Muscle layer of duodenum (tissue), 2 donors: ENCODE results near the gene MERTK.
"Not testable (repeated sequence)": the region's sequence is repeated elsewhere in the genome, so short reads cannot be mapped to it uniquely, and the experiment has no call there.

Source experiments
- H3K27ac ChIP-seq: one replicate; pipeline ENCODE4 v1.7.0; 2013; ENCODE audit warnings: mild to moderate bottlenecking, low read length
- H3K27me3 ChIP-seq: one replicate; pipeline ENCODE4 v1.7.0; 2013; ENCODE audit warnings: low read depth, mild to moderate bottlenecking, control low read depth, low read length
- H3K36me3 ChIP-seq, 2 donors: one replicate each; pipeline ENCODE4 v1.7.0; 2013; ENCODE audit warnings: low read length in 2 of 2, control low read depth in 1 of 2, mild to moderate bottlenecking in 1 of 2; ENCODE audit not compliant: insufficient read depth in 2 of 2, control insufficient read depth in 1 of 2
- H3K4me1 ChIP-seq, 2 donors: one replicate each; pipeline ENCODE4 v1.7.0; 2013; ENCODE audit warnings: low read length in 2 of 2, mild to moderate bottlenecking in 2 of 2, control low read depth in 1 of 2, moderate library complexity in 1 of 2; ENCODE audit not compliant: insufficient read depth in 2 of 2, control insufficient read depth in 1 of 2
- H3K4me3 ChIP-seq, 2 donors: one replicate each; pipeline ENCODE4 v1.7.0; 2013; ENCODE audit warnings: low read length in 2 of 2, low read depth in 1 of 2, mild to moderate bottlenecking in 1 of 2
- H3K9me3 ChIP-seq, 2 donors: one replicate each; pipeline ENCODE4 v1.7.0; 2013; ENCODE audit warnings: low read length in 2 of 2, control low read depth in 1 of 2, mild to moderate bottlenecking in 1 of 2; ENCODE audit not compliant: control insufficient read depth in 1 of 2
- donor health status: healthy.

MERTK gene

GRCh38 chr2:111930875-111931274 lies 32.5 kb downstream of the MERTK start:
- H3K36me3 ChIP-seq: peaks cover 0 to 13% of the 10 kb centered on the region in 2 donors
- no peak overlapping the region for H3K27ac ChIP-seq

GRCh38 chr2:111932841-111933291 lies 34.5 kb downstream of the MERTK start:
- Histone ChIP-seq H3K4me3 (no peak overlapping the region), H3K4me1 (no peaks in the 10 kb centered on the region), H3K27ac (no peak overlapping the region), H3K27me3 (no peaks in the 10 kb centered on the region), H3K36me3 (peaks cover 0 to 13% of the 10 kb centered on the region in 2 donors), H3K9me3 (no peaks in the 10 kb centered on the region)

More at GRCh38 chr2:111930875-111931274, 32.5 kb downstream of the MERTK start:
- Histone ChIP-seq H3K9me3 (no peaks in the 10 kb centered on the region), H3K4me1 (peaks cover 0 to 3% of the 10 kb centered on the region in 2 donors), H3K4me3 (no peak overlapping the region), H3K27me3 (no peaks in the 10 kb centered on the region)

GRCh38 chr2:111933900-111934299 lies 35.5 kb downstream of the MERTK start:
- H3K27me3 ChIP-seq, H3K27ac ChIP-seq, H3K4me3 ChIP-seq, H3K9me3 ChIP-seq, H3K4me1 ChIP-seq: not testable (repeated sequence)
- peaks cover 0 to 13% of the 10 kb centered on the region in 2 donors for H3K36me3 ChIP-seq

GRCh38 chr2:111936881-111937280 lies 38.5 kb downstream of the MERTK start:
- Histone ChIP-seq H3K4me1 (no peaks in the 10 kb centered on the region), H3K4me3 (no peak overlapping the region), H3K36me3 (no peaks in the 10 kb centered on the region), H3K27me3 (no peaks in the 10 kb centered on the region), H3K9me3 (no peaks in the 10 kb centered on the region), H3K27ac (no peak overlapping the region)

- no peaks in the 10 kb centered on the region for H3K9me3 ChIP-seq
- H3K27me3 ChIP-seq: no peaks in the 10 kb centered on the region
- H3K36me3 ChIP-seq: no peaks in the 10 kb centered on the region
- no peak overlapping the region for H3K4me3 ChIP-seq
- H3K27ac ChIP-seq: no peak overlapping the region
- H3K4me1 ChIP-seq: no peaks in the 10 kb centered on the region
These were observed 40.0 kb downstream of the MERTK start for GRCh38 chr2:111938392-111938791.

- peaks cover 0 to 4% of the 10 kb centered on the region in 2 donors for H3K4me1 ChIP-seq
- H3K9me3 ChIP-seq: no peaks in the 10 kb centered on the region
- no peaks in the 10 kb centered on the region for H3K36me3 ChIP-seq
- no peak overlapping the region for H3K27ac ChIP-seq
- no peak overlapping the region for H3K4me3 ChIP-seq
- no peaks in the 10 kb centered on the region for H3K27me3 ChIP-seq
These were observed 42.2 kb downstream of the MERTK start for GRCh38 chr2:111940333-111941196.

GRCh38 chr2:111941531-111941930 lies 43.1 kb downstream of the MERTK start:
- no peak overlapping the region for H3K4me3 ChIP-seq
- H3K4me1 ChIP-seq: peaks cover 3 to 13% of the 10 kb centered on the region in 2 donors
- H3K27me3 ChIP-seq: no peaks in the 10 kb centered on the region
- no peaks in the 10 kb centered on the region for H3K36me3 ChIP-seq
- no peak overlapping the region for H3K27ac ChIP-seq
- H3K9me3 ChIP-seq: no peaks in the 10 kb centered on the region

- Histone ChIP-seq H3K4me3 (no peak overlapping the region), H3K4me1 (peaks cover 3 to 13% of the 10 kb centered on the region in 2 donors), H3K9me3 (no peaks in the 10 kb centered on the region), H3K27ac (no peak overlapping the region), H3K36me3 (peaks cover 0 to 16% of the 10 kb centered on the region in 2 donors), H3K27me3 (no peaks in the 10 kb centered on the region)
These were observed 46.3 kb downstream of the MERTK start for GRCh38 chr2:111944531-111945210.

GRCh38 chr2:111945444-111946293 lies 47.3 kb downstream of the MERTK start:
- H3K4me1 ChIP-seq: peaks cover 3 to 13% of the 10 kb centered on the region in 2 donors
- no peak overlapping the region for H3K4me3 ChIP-seq
- no peaks in the 10 kb centered on the region for H3K9me3 ChIP-seq
- no peaks in the 10 kb centered on the region for H3K27me3 ChIP-seq
- H3K36me3 ChIP-seq: peaks cover 0 to 16% of the 10 kb centered on the region in 2 donors
- peak overlapping the region; percentile 22 for H3K27ac ChIP-seq

GRCh38 chr2:111946294-111947114 lies 48.1 kb downstream of the MERTK start:
- Histone ChIP-seq H3K9me3 (no peaks in the 10 kb centered on the region), H3K4me1 (peaks cover 3 to 13% of the 10 kb centered on the region in 2 donors), H3K27me3 (no peaks in the 10 kb centered on the region), H3K4me3 (no peak overlapping the region), H3K27ac (peak overlapping the region; percentile 22), H3K36me3 (peaks cover 0 to 16% of the 10 kb centered on the region in 2 donors)
